Liver (tissue), 9 donors: Measurements from ENCODE around the gene DVL1. TPM values are rescaled to one million over a fixed set of nuclear protein-coding genes. Genes with fewer than 3 reads are reported as not detected.

ENCODE experiments used
- DNase-seq: peaks from one replicate; pipeline ENCODE4 v3.0.0-alpha.2; 2017; ENCODE audit warnings: low spot score
- H3K27ac ChIP-seq, 2 donors: one replicate each; pipeline ENCODE4 v1.7.0; 2013; ENCODE audit warnings: inconsistent platforms in 2 of 2, low read length in 2 of 2, control low read depth in 1 of 2, low read depth in 1 of 2, mild to moderate bottlenecking in 1 of 2
- H3K27me3 ChIP-seq, 4 donors: one replicate each; pipeline versions ENCODE4 v1.6.1 to v1.7.0; 2013; ENCODE audit warnings: low read length in 3 of 4, inconsistent platforms in 1 of 4, mild to moderate bottlenecking in 1 of 4, moderate library complexity in 1 of 4; ENCODE audit not compliant: control insufficient read depth in 4 of 4, insufficient read depth in 4 of 4
- H3K36me3 ChIP-seq, 4 donors: one replicate each; pipeline versions ENCODE4 v1.6.1 to v1.7.0; 2013; ENCODE audit warnings: low read length in 3 of 4, mild to moderate bottlenecking in 3 of 4, low read depth in 1 of 4, moderate library complexity in 1 of 4; ENCODE audit not compliant: control insufficient read depth in 4 of 4, insufficient read depth in 3 of 4
- H3K4me1 ChIP-seq, 4 donors: one replicate each; pipeline versions ENCODE4 v1.6.1 to v1.7.0; 2013; ENCODE audit warnings: low read length in 3 of 4, mild to moderate bottlenecking in 3 of 4, moderate library complexity in 1 of 4; ENCODE audit not compliant: control insufficient read depth in 4 of 4, insufficient read depth in 4 of 4
- H3K4me3 ChIP-seq, 3 donors: one replicate each; pipeline versions ENCODE4 v1.6.1 to v1.7.0; 2013; ENCODE audit warnings: low read length in 3 of 3, control low read depth in 1 of 3, low read depth in 1 of 3, mild to moderate bottlenecking in 1 of 3
- H3K9ac ChIP-seq, 2 donors: one replicate each; pipeline ENCODE4 v1.7.0; 2013; ENCODE audit warnings: low read length in 2 of 2, mild to moderate bottlenecking in 2 of 2, moderate library complexity in 2 of 2, control low read depth in 1 of 2, low read depth in 1 of 2
- H3K9me3 ChIP-seq, 4 donors: one replicate each; pipeline versions ENCODE4 v1.6.1 to v1.7.0; 2013; ENCODE audit warnings: low read length in 3 of 4; ENCODE audit not compliant: control insufficient read depth in 4 of 4
- EGR1 ChIP-seq, 2 donors: IDR thresholded peaks; 2 replicates each; pipeline ENCODE4 v1.6.1; 2016 to 2018; ENCODE audit warnings: antibody characterized with exemption in 2 of 2, low read depth in 2 of 2
- FOXA2 ChIP-seq: IDR thresholded peaks from 2 replicates; pipeline ENCODE4 v1.6.1; 2016; ENCODE audit warnings: antibody characterized with exemption
- GABPA ChIP-seq, 2 donors: IDR thresholded peaks in 1 of 2; conservative IDR thresholded peaks in 1 of 2; 2 replicates each; pipeline ENCODE4 v1.6.1; 2016; ENCODE audit warnings: antibody characterized with exemption in 2 of 2, mild to moderate bottlenecking in 1 of 2, moderate library complexity in 1 of 2
- HNF4G ChIP-seq: IDR thresholded peaks from 2 replicates; pipeline ENCODE4 v1.6.1; 2016; ENCODE audit warnings: antibody characterized with exemption
- JUND ChIP-seq, 2 donors: IDR thresholded peaks; 2 replicates each; pipeline ENCODE4 v1.6.1; 2016; ENCODE audit warnings: antibody characterized with exemption in 2 of 2
- NR2F2 ChIP-seq: IDR thresholded peaks from 2 replicates; pipeline ENCODE4 v1.6.1; 2016; ENCODE audit warnings: antibody characterized with exemption
- RAD21 ChIP-seq, 2 donors: IDR thresholded peaks; 2 replicates each; pipeline ENCODE4 v1.6.1; 2016; ENCODE audit warnings: antibody characterized with exemption in 2 of 2, mild to moderate bottlenecking in 2 of 2
- REST ChIP-seq: IDR thresholded peaks from 2 replicates; pipeline ENCODE4 v1.6.1; 2016; ENCODE audit warnings: antibody characterized with exemption, mild to moderate bottlenecking
- RXRA ChIP-seq, 2 donors: IDR thresholded peaks; 2 replicates each; pipeline ENCODE4 v1.6.1; 2017 to 2018; ENCODE audit warnings: antibody characterized with exemption in 2 of 2, mild to moderate bottlenecking in 1 of 2
- SP1 ChIP-seq: IDR thresholded peaks from 2 replicates; pipeline ENCODE4 v1.6.1; 2018; ENCODE audit warnings: antibody characterized with exemption, mild to moderate bottlenecking
- TAF1 ChIP-seq: conservative IDR thresholded peaks from 2 replicates; pipeline ENCODE4 v1.6.1; 2016; ENCODE audit warnings: antibody characterized with exemption, mild to moderate bottlenecking
- YY1 ChIP-seq: IDR thresholded peaks from 2 replicates; pipeline ENCODE4 v1.6.1; 2016; ENCODE audit warnings: antibody characterized with exemption, mild to moderate bottlenecking
- ZBTB33 ChIP-seq: IDR thresholded peaks from 2 replicates; pipeline ENCODE4 v1.6.1; 2016; ENCODE audit warnings: antibody characterized with exemption
- WGBS: extraction: QIAGEN DNeasy Blood & Tissue Kit; methylation state at CpG from one replicate; pipeline ENCODE4 v1.1.7; 2013; 5-methylcytosine and 5-hydroxymethylcytosine counted together
- polyA plus RNA-seq, 2 donors: library from polyadenylated mRNA; stranded (reverse) in 1 of 2; unstranded in 1 of 2; fragments of 200-250 nt in 1 of 2; fragments of >200 nt in 1 of 2; fragmentation: Nextera tagmentation in 1 of 2; extraction: Ambion mirVana in 1 of 2; gene quantifications; one replicate each; pipeline versions ENCODE4 v1.2.1 to v1.2.3, GENCODE V29; 2013 to 2015
- total RNA-seq, 2 donors: library from RNA; depleted of rRNA; stranded (reverse); fragments of >200 nt; gene quantifications; one replicate each; pipeline ENCODE4 v1.2.3, GENCODE V29; 2014
- TF ChIP-seq, protein P1 (sequence below): fragments of 150-350 bp; IDR thresholded peaks from 2 replicates; pipeline ENCODE4 v1.5.1; 2017; ENCODE audit warnings: improper control_type of control experiment, low read depth, low read length; ENCODE audit not compliant: missing input control
- TF ChIP-seq, protein P2 (sequence below): IDR thresholded peaks from 2 replicates; pipeline ENCODE4 v1.6.1; 2016; ENCODE audit warnings: antibody characterized with exemption
- donor health status: healthy.
- donor health status: healthy.
- donor health status: healthy.
- donor health status: healthy.
- donor health status: healthy.

The DVL1 gene
- total and polyA plus RNA-seq, 4 donors, result 5.7 to 41.2 (median 24.8) TPM

DNA sequence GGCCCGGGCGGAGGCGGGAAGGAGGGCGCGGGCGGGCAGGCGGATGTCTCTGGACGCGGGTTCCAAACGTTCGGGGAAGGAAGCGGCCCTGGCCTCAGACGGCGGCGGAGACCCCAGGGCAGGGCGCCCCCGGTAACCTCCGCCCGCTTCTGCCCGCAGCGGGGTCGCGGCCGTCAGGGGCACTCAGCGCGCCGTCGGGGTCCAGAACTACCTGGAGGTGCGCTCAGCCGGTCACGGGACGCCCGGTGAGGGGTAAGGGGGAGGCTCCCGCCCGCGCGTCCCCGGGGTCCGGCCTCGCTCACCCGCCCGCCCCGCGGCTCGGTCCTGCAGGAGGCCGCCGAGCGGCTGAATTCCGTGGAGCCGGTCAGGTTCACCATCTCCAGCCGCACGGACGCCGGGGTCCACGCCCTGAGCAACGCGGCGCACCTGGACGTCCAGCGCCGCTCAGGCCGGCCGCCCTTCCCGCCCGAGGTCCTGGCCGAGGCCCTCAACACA, 40.4 kb downstream of the DVL1 start:
- Histone ChIP-seq H3K4me3 (peak overlapping the region in 2 of 3 donors; percentile 78 to 86), H3K27me3 (no peaks in the 10 kb centered on the region), H3K9ac (peak overlapping the region in 1 of 2 donors; percentile 71), H3K9me3 (no peaks in the 10 kb centered on the region), H3K36me3 (peaks cover 3 to 26% (median 11%) of the 10 kb centered on the region in 4 donors), H3K4me1 (peaks cover 18 to 44% (median 34%) of the 10 kb centered on the region in 4 donors), H3K27ac (peak overlapping the region; percentile 82 to 95)
- TF ChIP-seq REST, result no peak
- TF ChIP-seq, protein P1, sequence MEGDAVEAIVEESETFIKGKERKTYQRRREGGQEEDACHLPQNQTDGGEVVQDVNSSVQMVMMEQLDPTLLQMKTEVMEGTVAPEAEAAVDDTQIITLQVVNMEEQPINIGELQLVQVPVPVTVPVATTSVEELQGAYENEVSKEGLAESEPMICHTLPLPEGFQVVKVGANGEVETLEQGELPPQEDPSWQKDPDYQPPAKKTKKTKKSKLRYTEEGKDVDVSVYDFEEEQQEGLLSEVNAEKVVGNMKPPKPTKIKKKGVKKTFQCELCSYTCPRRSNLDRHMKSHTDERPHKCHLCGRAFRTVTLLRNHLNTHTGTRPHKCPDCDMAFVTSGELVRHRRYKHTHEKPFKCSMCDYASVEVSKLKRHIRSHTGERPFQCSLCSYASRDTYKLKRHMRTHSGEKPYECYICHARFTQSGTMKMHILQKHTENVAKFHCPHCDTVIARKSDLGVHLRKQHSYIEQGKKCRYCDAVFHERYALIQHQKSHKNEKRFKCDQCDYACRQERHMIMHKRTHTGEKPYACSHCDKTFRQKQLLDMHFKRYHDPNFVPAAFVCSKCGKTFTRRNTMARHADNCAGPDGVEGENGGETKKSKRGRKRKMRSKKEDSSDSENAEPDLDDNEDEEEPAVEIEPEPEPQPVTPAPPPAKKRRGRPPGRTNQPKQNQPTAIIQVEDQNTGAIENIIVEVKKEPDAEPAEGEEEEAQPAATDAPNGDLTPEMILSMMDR, result no peak
- no peak for TF ChIP-seq ZBTB33
- no peak for TF ChIP-seq EGR1 (IDR thresholded peaks at IDR 0.05; ENCODE audit: low read depth in 2 of 2)
- TF ChIP-seq, protein P2, sequence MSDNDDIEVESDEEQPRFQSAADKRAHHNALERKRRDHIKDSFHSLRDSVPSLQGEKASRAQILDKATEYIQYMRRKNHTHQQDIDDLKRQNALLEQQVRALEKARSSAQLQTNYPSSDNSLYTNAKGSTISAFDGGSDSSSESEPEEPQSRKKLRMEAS, result no peak
- TF ChIP-seq NR2F2, result no peak
- TF ChIP-seq RAD21 (IDR thresholded peaks at IDR 0.05), result no peak
- TF ChIP-seq RXRA (IDR thresholded peaks at IDR 0.05), result no peak
- TF ChIP-seq GABPA (IDR thresholded peaks at IDR 0.05 in 1 of 2, conservative IDR thresholded peaks at IDR 0.05 in 1 of 2), result no peak
- TF ChIP-seq JUND (IDR thresholded peaks at IDR 0.05), result no peak
- no peak for TF ChIP-seq HNF4G
- TF ChIP-seq TAF1, result no peak
- TF ChIP-seq YY1, result no peak
- no peak for TF ChIP-seq FOXA2
- no peak for TF ChIP-seq SP1
- DNase-seq, result no peak
- WGBS, result under 1% methylated on average over 66 of the region's 66 CpGs
